WTC11 (cell line): Measurements from ENCODE around the gene GRPEL2. TPM values are rescaled to one million over a fixed set of nuclear protein-coding genes. Genes with fewer than 3 reads are reported as not detected.

ENCODE experiments used
- ATAC-seq: fragments of 200-7000 bp; cut with Tn5 transposase; 2 replicates; pipeline ENCODE4 v1.10.0; 2021; ENCODE audit warnings: mild to moderate bottlenecking, moderate library complexity
- CTCF ChIA-PET: fragments of 300-600 bp; sonication (Branson Sonifier 250); formaldehyde crosslinking; loops from one replicate; lab custom pipeline; 2021; ENCODE audit warnings: antibody characterized with exemption; lab: Charles Lee
- POLR2A ChIA-PET: fragments of 350-600 bp; sonication (Branson Sonifier 250); formaldehyde crosslinking; loops from one replicate; lab custom pipeline; 2021; ENCODE audit warnings: antibody characterized with exemption; lab: Charles Lee
- DNase-seq: peaks from one replicate; pipeline ENCODE4 v3.0.0; 2021; ENCODE audit warnings: low spot score
- H3K27ac Mint-ChIP-seq: 2 replicates; pipeline ENCODE4 v1.8.0; 2021; ENCODE audit warnings: mixed read lengths
- H3K27me3 Mint-ChIP-seq: 2 replicates; pipeline ENCODE4 v1.8.0; 2021; ENCODE audit warnings: low read depth, mild to moderate bottlenecking, moderate library complexity, mixed read lengths
- H3K36me3 Mint-ChIP-seq: 2 replicates; pipeline ENCODE4 v1.8.0; 2021; ENCODE audit warnings: mixed read lengths
- H3K4me1 Mint-ChIP-seq: 2 replicates; pipeline ENCODE4 v1.8.0; 2022; ENCODE audit warnings: mixed read lengths
- H3K4me3 Mint-ChIP-seq: 2 replicates; pipeline ENCODE4 v1.8.0; 2021; ENCODE audit warnings: mild to moderate bottlenecking, moderate library complexity, mixed read lengths
- H3K9me3 Mint-ChIP-seq: 2 replicates; pipeline ENCODE4 v1.8.0; 2021; ENCODE audit warnings: mixed read lengths
- AFF4 ChIP-seq: sonication (generic); formaldehyde crosslinking; IDR thresholded peaks from 2 replicates; pipeline ENCODE4 v1.8.1; 2023; ENCODE audit warnings: mild to moderate bottlenecking, missing genetic modification reagents, borderline replicate concordance
- ATF2 ChIP-seq: sonication (generic); formaldehyde crosslinking; IDR thresholded peaks from 2 replicates; pipeline ENCODE4 v1.8.1; 2022; ENCODE audit warnings: low read depth, missing genetic modification reagents, borderline replicate concordance
- ATF6 ChIP-seq: sonication (generic); formaldehyde crosslinking; IDR thresholded peaks from 2 replicates; pipeline ENCODE4 v1.8.1; 2023; ENCODE audit warnings: mild to moderate bottlenecking, missing genetic modification reagents
- CBFB ChIP-seq: sonication (generic); formaldehyde crosslinking; IDR thresholded peaks from 2 replicates; pipeline ENCODE4 v1.8.1; 2022; ENCODE audit warnings: mild to moderate bottlenecking, low read depth, missing genetic modification reagents
- EMX1 ChIP-seq: fragments of 250-450 bp; sonication (Bioruptor Pico); IDR thresholded peaks from 2 replicates; pipeline ENCODE4 v1.8.0; 2021; ENCODE audit warnings: mild to moderate bottlenecking
- GTF2I ChIP-seq: fragments of 250-450 bp; sonication (Bioruptor Pico); conservative IDR thresholded peaks from 2 replicates; pipeline ENCODE4 v1.4.0; 2021; ENCODE audit warnings: mild to moderate bottlenecking
- IRF2 ChIP-seq: sonication (generic); formaldehyde crosslinking; IDR thresholded peaks from 2 replicates; pipeline ENCODE4 v1.8.0; 2022; ENCODE audit warnings: low read depth, missing genetic modification reagents, borderline replicate concordance
- NFE2L1 ChIP-seq: sonication (generic); formaldehyde crosslinking; IDR thresholded peaks from 2 replicates; pipeline ENCODE4 v1.8.1; 2023; ENCODE audit warnings: missing genetic modification reagents
- NR1H2 ChIP-seq: sonication (generic); formaldehyde crosslinking; IDR thresholded peaks from 2 replicates; pipeline ENCODE4 v1.9.0; 2021; ENCODE audit warnings: mild to moderate bottlenecking, moderate library complexity, missing genetic modification reagents
- NR2C2 ChIP-seq: sonication (generic); formaldehyde crosslinking; IDR thresholded peaks from 2 replicates; pipeline ENCODE4 v1.8.0; 2022; ENCODE audit warnings: mild to moderate bottlenecking, missing genetic modification reagents
- TCF7 ChIP-seq: sonication (generic); formaldehyde crosslinking; IDR thresholded peaks from 2 replicates; pipeline ENCODE4 v1.8.0; 2022; ENCODE audit warnings: mild to moderate bottlenecking, low read depth, missing genetic modification reagents, moderate library complexity
- TP53 ChIP-seq: sonication (generic); formaldehyde crosslinking; IDR thresholded peaks from 2 replicates; pipeline ENCODE4 v1.8.1; 2023; ENCODE audit warnings: mild to moderate bottlenecking, missing genetic modification reagents
- ZNF317 ChIP-seq: sonication (generic); formaldehyde crosslinking; IDR thresholded peaks from 2 replicates; pipeline ENCODE4 v1.8.1; 2023; ENCODE audit warnings: low read depth, mild to moderate bottlenecking, moderate library complexity, missing genetic modification reagents, borderline replicate concordance
- ZNF396 ChIP-seq: fragments of 250-450 bp; sonication (Bioruptor Pico); IDR thresholded peaks from 2 replicates; pipeline ENCODE4 v1.8.0; 2021; ENCODE audit warnings: mild to moderate bottlenecking, moderate library complexity, borderline replicate concordance
- ZNF425 ChIP-seq: fragments of 250-450 bp; sonication (Bioruptor Pico); conservative IDR thresholded peaks from 2 replicates; pipeline ENCODE4 v1.9.0; 2021; ENCODE audit warnings: mild to moderate bottlenecking
- ZNF532 ChIP-seq: fragments of 250-450 bp; sonication (Bioruptor Pico); IDR thresholded peaks from 2 replicates; pipeline ENCODE4 v1.9.0; 2021; ENCODE audit warnings: mild to moderate bottlenecking, borderline replicate concordance
- total RNA-seq: library from RNA; stranded (reverse); gene quantifications from 3 replicates; pipeline ENCODE4 v1.2.3, GENCODE V29; 2021

GRPEL2 gene
- total RNA-seq, 1 experiment from 2014 or later, result 48.6 TPM

- no peak for TF ChIP-seq ATF6 (CRISPR knock-in tag)
- TF ChIP-seq EMX1 (CRISPR knock-in tag), result no peak
- TF ChIP-seq ZNF425 (CRISPR knock-in tag), result no peak
- no peak for TF ChIP-seq ATF2 (CRISPR knock-in tag)
- TF ChIP-seq TP53 (CRISPR knock-in tag), result no peak
- TF ChIP-seq ZNF317 (CRISPR knock-in tag), result no peak
- TF ChIP-seq NR1H2, result no peak
These were observed 3.2 kb downstream of the GRPEL2 start (continued) for GRCh38 chr5:149348518-149348917.

GRCh38 chr5:149349382-149349781 lies 4.1 kb downstream of the GRPEL2 start:
- H3K4me1 Mint-ChIP-seq, result peaks cover 20% of the 10 kb centered on the region
- H3K4me3 Mint-ChIP-seq, result no peak overlapping the region
- POLR2A ChIA-PET, result interaction anchor here (0.7 kb wide), 1 partner anchor 90 kb away, joined by 4 read pairs; no protein-coding TSS in a partner anchor
- DNase-seq (no peak), ATAC-seq (no peak)
- H3K27me3 Mint-ChIP-seq, result no peaks in the 10 kb centered on the region; the same call in 1 of the 2 replicates
- peaks cover 70% of the 10 kb centered on the region for H3K36me3 Mint-ChIP-seq
- no peak for TF ChIP-seq NR2C2 (CRISPR knock-in tag)
- no peak for TF ChIP-seq ZNF532 (CRISPR knock-in tag)
- TF ChIP-seq ATF6 (CRISPR knock-in tag), result no peak
- no peak for TF ChIP-seq IRF2
- TF ChIP-seq ZNF396 (CRISPR knock-in tag), result no peak
- TF ChIP-seq NFE2L1, result no peak
- no peak for TF ChIP-seq CBFB (CRISPR knock-in tag)
- TF ChIP-seq TCF7 (CRISPR knock-in tag), result no peak
- TF ChIP-seq AFF4, result no peak
- TF ChIP-seq TP53 (CRISPR knock-in tag), result no peak
- TF ChIP-seq GTF2I (CRISPR knock-in tag), result no peak
- no peaks in the 10 kb centered on the region for H3K9me3 Mint-ChIP-seq
- H3K27ac Mint-ChIP-seq, result no peak overlapping the region
- CTCF ChIA-PET, result interaction anchor here (0.6 kb wide), 1 partner anchor 292 kb away, joined by 4 read pairs; no protein-coding TSS in a partner anchor
